ENCODE results near the gene SLC46A2.

DNA sequence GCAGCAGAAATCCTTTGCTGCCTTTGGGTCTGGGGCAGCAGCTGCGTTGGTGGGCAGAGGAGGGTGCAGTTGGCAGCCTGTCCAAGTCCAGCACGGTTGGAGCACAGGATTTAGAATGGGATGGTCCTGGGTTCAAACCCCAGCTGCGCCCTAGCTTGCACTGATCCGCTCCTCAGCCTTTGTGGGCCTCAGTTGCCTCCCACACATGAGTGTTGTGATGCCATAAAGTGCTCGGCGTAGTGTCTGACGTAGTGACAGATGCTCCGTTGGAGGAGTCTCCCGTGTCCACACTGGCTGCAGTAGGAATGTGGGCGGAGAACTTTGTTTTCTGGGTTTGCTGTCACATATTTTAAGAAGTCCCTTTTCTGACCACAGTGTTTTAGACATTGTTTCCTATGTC is 36.0 kb downstream of the SLC46A2 start:
- TF ChIP-seq EP300 (IDR thresholded peaks at IDR 0.05; ENCODE audit: low read depth), result no peak
- TF ChIP-seq, protein P1, sequence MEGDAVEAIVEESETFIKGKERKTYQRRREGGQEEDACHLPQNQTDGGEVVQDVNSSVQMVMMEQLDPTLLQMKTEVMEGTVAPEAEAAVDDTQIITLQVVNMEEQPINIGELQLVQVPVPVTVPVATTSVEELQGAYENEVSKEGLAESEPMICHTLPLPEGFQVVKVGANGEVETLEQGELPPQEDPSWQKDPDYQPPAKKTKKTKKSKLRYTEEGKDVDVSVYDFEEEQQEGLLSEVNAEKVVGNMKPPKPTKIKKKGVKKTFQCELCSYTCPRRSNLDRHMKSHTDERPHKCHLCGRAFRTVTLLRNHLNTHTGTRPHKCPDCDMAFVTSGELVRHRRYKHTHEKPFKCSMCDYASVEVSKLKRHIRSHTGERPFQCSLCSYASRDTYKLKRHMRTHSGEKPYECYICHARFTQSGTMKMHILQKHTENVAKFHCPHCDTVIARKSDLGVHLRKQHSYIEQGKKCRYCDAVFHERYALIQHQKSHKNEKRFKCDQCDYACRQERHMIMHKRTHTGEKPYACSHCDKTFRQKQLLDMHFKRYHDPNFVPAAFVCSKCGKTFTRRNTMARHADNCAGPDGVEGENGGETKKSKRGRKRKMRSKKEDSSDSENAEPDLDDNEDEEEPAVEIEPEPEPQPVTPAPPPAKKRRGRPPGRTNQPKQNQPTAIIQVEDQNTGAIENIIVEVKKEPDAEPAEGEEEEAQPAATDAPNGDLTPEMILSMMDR (IDR thresholded peaks at IDR 0.05), result no peak

Measured in transverse colon (tissue), 3 donors.